GM10847 (cell line): ENCODE measurements around the gene CCDC69.

Source experiments
- POLR2A ChIP-seq: IDR thresholded peaks from 2 replicates; pipeline ENCODE4 v1.6.1; 2011; ENCODE audit not compliant: insufficient read length; ENCODE audit errors: extremely low read depth

The CCDC69 gene

DNA sequence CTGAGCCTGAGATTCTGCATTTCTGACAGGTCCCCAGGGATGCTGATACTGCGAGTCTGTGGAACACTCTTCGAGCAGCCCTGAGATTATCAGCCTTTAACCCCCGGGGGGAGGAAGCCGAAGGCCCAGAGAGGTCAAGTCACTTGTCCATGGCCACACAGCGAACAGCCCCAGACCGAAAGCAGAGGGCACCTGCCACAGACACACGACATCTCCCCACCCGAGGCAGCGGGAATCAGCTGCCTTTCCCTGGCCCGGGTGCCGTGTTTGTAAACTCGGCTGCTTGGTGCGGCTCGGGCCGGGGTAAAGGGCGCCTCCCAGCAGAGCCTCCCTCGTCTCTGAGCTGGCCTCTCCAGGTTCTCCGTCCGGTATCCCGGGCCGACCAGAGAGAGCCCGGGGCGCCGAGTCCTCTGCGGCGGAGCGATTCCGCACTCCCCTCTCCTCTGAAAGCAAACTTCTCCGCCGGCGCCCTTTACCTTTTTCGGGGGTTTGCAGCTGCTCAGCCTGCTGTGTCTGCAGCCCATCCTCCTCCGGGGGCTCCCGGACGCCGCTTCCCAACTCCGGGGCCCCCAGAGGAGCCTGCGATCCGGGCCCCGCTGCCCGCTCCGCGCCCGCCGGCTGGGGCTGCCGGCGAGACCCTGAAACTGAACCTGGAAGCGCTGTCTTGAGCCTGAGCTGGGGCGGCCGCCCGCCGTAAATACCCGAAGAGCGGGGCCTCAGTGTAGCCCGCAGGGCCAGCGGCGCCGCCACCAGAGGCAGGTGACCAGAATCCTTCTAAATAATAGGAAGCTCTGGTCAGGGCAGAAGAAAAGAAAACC lies at the start of gene CCDC69:
Gene CCDC69, minus strand, starts transcription at position 646 of the 818 bp plus-strand sequence. Its CDS starts 122 bp downstream, at position 524.
- TF ChIP-seq POLR2A, result peak; percentile 86

GRCh38 chr5:151271336-151271735 lies 47.4 kb upstream of the CCDC69 start:
- TF ChIP-seq POLR2A, result no peak

GRCh38 chr5:151270599-151270998 lies 46.7 kb upstream of the CCDC69 start:
- no peak for TF ChIP-seq POLR2A

DNA sequence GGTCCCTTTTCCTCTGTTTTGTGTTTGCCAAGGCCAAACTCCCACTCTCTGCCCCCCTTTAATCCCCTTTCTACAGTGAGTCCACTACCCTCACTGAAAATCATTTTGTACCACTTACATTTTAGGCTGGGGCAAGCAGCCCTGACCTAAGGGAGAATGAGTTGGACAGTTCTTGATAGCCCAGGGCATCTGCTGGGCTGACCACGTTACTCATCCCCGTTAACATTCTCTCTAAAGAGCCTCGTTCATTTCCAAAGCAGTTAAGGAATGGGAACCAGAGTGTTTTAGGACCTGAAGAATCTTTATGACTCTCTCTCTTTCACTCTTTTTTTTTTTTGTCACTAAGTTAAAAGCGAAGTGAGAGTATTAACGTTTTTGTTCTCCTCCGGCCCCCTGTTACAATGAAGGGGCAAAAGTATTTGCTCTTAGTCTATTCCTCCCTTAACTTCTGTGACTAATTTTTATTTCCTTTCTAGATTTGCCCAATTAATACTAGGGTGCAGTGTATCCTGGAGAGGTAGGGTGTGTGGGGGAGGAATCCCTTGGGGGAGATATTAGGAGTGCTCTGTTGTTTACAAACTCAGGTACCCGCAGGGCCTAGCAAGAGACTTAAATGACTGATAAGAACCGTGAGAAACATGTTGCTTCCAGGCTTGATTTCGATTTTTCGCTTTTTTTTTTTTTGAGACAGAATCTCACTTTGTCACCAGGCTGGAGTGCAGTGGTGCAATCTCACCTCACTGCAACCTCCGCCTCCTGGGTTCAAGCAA lies 43.8 kb upstream of the CCDC69 start:
- no peak for TF ChIP-seq POLR2A

GRCh38 chr5:151264113-151264512 lies 40.2 kb upstream of the CCDC69 start:
- TF ChIP-seq POLR2A, result no peak

- TF ChIP-seq POLR2A, result no peak
These were observed 38.6 kb upstream of the CCDC69 start for GRCh38 chr5:151262532-151262931.

- no peak for TF ChIP-seq POLR2A
These were observed 36.0 kb upstream of the CCDC69 start for GRCh38 chr5:151259931-151260330.

DNA sequence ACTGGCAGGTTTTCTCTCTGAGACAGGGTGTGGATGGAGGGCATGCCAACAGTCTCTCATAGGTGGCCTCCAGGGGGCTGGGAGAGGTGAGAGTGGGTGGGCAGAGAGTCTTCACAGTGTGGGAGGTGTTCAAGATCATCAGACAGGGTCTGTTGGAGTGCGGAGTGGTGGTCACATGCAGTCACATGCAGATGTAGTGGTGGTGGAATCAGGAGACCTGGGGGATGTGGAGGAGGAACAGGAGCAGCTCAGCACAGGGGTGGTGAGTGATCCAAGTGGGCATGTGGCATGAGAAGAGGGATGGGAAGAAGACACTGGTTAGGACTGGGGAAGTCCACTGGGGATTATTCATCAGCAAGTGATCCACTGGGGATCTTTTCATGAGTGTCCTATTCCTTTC lies 34.9 kb upstream of the CCDC69 start:
- no peak for TF ChIP-seq POLR2A

- no peak for TF ChIP-seq POLR2A
These were observed 34.3 kb upstream of the CCDC69 start for GRCh38 chr5:151258201-151258611.

GRCh38 chr5:151257731-151258181 lies 33.9 kb upstream of the CCDC69 start:
- no peak for TF ChIP-seq POLR2A

DNA sequence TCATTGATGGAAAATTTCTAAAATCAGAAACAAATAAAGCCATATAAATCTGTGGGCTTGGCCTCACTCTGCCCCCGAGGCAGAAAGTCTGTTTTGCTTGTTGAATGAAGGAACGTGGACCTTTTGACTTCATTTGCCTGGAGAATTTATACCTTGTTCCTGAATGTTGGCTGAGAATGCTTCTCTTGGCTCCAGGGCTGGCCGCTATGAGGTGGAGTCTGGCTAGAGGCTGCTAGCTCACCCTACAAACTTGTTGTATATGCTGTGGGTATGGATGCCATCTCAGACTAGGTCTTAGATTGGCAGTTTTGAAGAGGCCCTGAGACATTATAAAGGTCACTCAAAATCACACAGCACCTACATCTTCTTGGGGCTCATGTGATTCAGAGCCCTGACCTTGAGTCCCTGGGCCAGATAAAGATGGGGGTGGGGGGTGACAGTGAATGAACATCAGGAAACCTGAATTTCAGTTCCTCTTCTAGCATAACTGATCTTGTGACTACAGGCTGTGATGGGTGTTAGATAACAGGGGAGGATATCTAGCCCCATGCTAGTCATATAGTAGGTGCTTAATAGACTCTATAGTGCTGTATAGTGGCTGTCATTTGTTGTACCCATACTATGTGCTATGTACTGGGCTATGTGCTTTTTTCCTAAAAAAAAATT lies 31.9 kb upstream of the CCDC69 start:
- TF ChIP-seq POLR2A, result no peak

GRCh38 chr5:151254556-151254955 lies 30.7 kb upstream of the CCDC69 start:
- no peak for TF ChIP-seq POLR2A

DNA sequence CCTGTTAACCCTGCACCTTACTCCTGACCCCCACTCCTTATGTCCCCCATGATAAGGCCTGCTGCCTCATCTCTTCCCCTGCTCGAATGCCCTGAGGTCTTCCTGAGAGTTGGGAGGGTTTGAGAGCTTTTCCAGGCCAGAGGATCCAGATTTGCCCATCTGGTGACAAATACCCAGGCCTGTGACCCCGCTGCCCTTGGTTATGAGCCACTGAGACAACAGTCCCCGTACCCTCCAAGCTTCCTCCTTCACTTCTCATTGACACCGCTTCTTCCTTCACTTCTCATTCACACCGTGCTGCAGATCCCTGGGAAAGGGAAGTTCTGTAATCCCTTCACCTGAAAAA lies 29.7 kb upstream of the CCDC69 start:
- no peak for TF ChIP-seq POLR2A

GRCh38 chr5:151252762-151253604 lies 29.1 kb upstream of the CCDC69 start, which contains the start of gene GM2A:
Gene GM2A (plus strand): TSS chr5:151253185. CDS start chr5:151253217, 32 bp downstream.
- peak; percentile 89 for TF ChIP-seq POLR2A

- TF ChIP-seq POLR2A, result no peak
These were observed 27.7 kb upstream of the CCDC69 start for GRCh38 chr5:151251621-151252020.
